Chondrocyte (in vitro differentiated cells): ENCODE measurements around the gene FDPS. TPM values are rescaled to one million over a fixed set of nuclear protein-coding genes. Genes with fewer than 3 reads are reported as not detected.
"Not testable (repeated sequence)": the region's sequence is repeated elsewhere in the genome, so short reads cannot be mapped to it uniquely, and the experiment has no call there.

Experiments used
- DNase-seq: peaks from one replicate; pipeline ENCODE4 v3.0.0; 2021; ENCODE audit warnings: mixed read lengths, low spot score
- H3K27ac Mint-ChIP-seq: one replicate; pipeline ENCODE4 v1.8.0; 2021; ENCODE audit warnings: mild to moderate bottlenecking, moderate library complexity, mixed read lengths; ENCODE audit not compliant: unreplicated experiment
- H3K27me3 Mint-ChIP-seq: 2 replicates; pipeline ENCODE4 v1.8.0; 2021; ENCODE audit warnings: low read depth, mixed read lengths
- H3K36me3 Mint-ChIP-seq: 2 replicates; pipeline ENCODE4 v1.8.0; 2021; ENCODE audit warnings: low read depth, mixed read lengths
- H3K4me1 Mint-ChIP-seq: 2 replicates; pipeline ENCODE4 v1.8.0; 2021; ENCODE audit warnings: low read depth, mild to moderate bottlenecking, mixed read lengths
- H3K4me3 Mint-ChIP-seq: one replicate; pipeline ENCODE4 v1.8.0; 2021; ENCODE audit warnings: mild to moderate bottlenecking, moderate library complexity, mixed read lengths; ENCODE audit not compliant: unreplicated experiment
- H3K9me3 Mint-ChIP-seq: 2 replicates; pipeline ENCODE4 v1.8.0; 2021; ENCODE audit warnings: low read depth, mixed read lengths
- total RNA-seq: library from RNA; stranded (reverse); gene quantifications from 3 replicates; pipeline ENCODE4 v1.2.1, GENCODE V29; 2021
- TF ChIP-seq, protein P1 (sequence below): fragments of 200-600 bp; sonication (generic); IDR thresholded peaks from 2 replicates; pipeline ENCODE4 v1.5.0; 2021; ENCODE audit warnings: antibody characterized with exemption, mild to moderate bottlenecking, moderate library complexity

Gene FDPS
- total RNA-seq, 1 donor from 2014 or later = 122 TPM

DNA sequence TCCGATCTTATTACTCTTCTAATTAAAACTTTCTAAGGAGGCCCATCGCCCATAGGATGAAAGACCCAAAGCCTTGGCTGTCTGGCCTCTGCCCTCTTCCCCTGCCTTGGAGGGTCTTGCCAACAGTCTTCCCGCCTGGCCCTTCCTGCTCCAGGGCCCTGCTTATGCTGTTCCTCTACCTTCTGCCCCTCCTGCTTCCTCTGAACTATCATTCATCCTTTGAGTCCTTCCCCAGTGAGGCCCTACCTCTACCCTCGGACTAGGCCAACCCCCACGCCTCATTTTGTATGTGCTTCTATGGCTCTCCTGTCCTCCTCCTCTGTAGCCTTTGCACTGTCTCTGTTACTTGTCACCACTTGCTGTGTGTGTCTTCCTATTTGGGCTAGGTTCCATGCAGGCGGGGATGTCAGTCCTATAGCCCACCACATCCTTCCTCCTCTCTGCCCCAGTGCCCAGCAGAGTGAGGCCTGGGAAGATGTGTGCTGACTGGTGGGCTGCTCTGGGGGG is 17.4 kb downstream of the FDPS start:
- TF ChIP-seq, protein P1, sequence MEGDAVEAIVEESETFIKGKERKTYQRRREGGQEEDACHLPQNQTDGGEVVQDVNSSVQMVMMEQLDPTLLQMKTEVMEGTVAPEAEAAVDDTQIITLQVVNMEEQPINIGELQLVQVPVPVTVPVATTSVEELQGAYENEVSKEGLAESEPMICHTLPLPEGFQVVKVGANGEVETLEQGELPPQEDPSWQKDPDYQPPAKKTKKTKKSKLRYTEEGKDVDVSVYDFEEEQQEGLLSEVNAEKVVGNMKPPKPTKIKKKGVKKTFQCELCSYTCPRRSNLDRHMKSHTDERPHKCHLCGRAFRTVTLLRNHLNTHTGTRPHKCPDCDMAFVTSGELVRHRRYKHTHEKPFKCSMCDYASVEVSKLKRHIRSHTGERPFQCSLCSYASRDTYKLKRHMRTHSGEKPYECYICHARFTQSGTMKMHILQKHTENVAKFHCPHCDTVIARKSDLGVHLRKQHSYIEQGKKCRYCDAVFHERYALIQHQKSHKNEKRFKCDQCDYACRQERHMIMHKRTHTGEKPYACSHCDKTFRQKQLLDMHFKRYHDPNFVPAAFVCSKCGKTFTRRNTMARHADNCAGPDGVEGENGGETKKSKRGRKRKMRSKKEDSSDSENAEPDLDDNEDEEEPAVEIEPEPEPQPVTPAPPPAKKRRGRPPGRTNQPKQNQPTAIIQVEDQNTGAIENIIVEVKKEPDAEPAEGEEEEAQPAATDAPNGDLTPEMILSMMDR = no peak
- H3K9me3 Mint-ChIP-seq = no peaks in the 10 kb centered on the region
- peaks cover 10% of the 10 kb centered on the region for H3K36me3 Mint-ChIP-seq
- peak overlapping the region; percentile 89 for H3K4me3 Mint-ChIP-seq
- H3K27ac Mint-ChIP-seq = peak overlapping the region; percentile 62
- H3K4me1 Mint-ChIP-seq = peaks cover 25% of the 10 kb centered on the region
- no peaks in the 10 kb centered on the region for H3K27me3 Mint-ChIP-seq
- DNase-seq = no peak

DNA sequence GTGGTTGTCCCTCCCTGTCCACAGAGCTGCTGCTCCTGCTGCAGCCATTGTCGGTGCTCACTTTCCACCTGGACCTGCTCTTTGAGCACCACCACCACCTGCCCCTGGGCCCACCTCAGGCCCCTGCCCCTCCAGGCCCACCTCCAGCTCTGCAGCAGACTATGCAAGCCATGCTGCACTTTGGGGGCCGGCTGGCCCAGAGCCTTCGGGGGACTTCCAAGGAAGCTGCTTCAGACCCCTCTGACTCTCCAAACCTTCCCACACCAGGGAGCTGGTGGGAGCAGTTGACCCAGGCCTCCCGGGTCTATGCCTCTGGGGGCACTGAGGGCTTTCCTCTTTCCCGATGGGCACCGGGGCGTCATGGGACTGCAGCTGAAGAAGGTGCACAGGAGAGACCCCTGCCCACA is 18.0 kb downstream of the FDPS start:
- Mint-ChIP-seq H3K36me3 (peaks cover 10% of the 10 kb centered on the region), H3K4me1 (peaks cover 19% of the 10 kb centered on the region), H3K4me3 (no peak overlapping the region), H3K27me3 (no peaks in the 10 kb centered on the region), H3K27ac (no peak overlapping the region), H3K9me3 (no peaks in the 10 kb centered on the region)
- TF ChIP-seq, protein P1 = no peak
- DNase-seq = no peak

GRCh38 chr1:155327981-155328380 is 19.3 kb downstream of the FDPS start:
- Mint-ChIP-seq H3K27ac (peak overlapping the region; percentile 73), H3K4me1 (peaks cover 9% of the 10 kb centered on the region), H3K36me3 (peaks cover 10% of the 10 kb centered on the region), H3K4me3 (no peak overlapping the region), H3K9me3 (no peaks in the 10 kb centered on the region), H3K27me3 (no peaks in the 10 kb centered on the region)
- TF ChIP-seq, protein P1 = no peak
- no peak for DNase-seq

DNA sequence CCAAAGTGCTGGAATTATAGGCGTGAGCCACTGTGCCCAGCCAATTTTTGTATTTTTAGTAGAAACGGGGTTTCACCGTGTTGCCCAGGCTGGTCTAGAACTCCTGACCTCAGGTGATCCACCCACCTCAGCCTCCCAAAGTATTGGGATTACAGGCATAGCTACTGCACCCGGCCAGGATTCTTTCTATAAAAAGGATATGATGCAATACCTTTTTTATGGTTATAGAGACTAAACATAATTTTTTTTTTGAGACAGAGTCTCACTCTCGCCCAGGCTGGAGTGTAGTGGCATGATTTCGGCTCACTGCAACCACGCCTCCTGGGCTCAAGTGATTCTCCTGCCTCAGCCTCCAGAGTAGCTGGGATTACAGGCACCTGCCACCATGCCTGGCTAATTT is 20.2 kb downstream of the FDPS start:
- not testable (repeated sequence) for DNase-seq, H3K4me1 Mint-ChIP-seq, H3K9me3 Mint-ChIP-seq, H3K27me3 Mint-ChIP-seq, H3K4me3 Mint-ChIP-seq
- Mint-ChIP-seq H3K36me3 (peaks cover 13% of the 10 kb centered on the region), H3K27ac (peak overlapping the region; percentile 17)

DNA sequence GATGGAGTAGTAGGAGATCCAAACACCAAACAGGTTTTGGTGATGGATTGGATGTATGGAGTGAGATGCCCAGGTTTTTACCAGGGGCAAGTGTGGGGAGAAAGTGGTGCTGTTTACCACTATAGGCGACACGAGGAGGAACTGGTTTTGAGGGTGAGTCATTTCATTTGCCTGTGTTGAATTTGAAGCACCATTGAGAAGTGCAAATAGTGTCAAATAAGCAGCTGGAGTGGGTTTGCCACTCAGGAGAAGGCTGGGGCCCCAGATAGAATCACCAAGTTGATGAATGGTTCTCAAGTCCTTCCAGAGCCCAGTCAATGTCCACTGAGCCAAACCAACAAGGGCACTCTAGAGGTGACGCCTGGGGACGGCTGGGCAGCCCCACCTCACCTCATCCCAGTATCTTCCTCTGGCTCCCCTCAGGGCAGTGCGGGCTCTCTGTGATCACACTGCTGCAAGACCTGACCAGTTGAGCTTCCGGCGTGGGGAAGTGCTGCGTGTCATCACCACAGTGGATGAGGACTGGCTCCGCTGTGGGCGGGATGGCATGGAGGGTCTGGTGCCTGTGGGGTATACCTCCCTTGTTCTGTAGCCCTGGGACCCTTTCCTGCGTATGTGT is 21.4 kb downstream of the FDPS start:
- no peak for DNase-seq
- Mint-ChIP-seq H3K4me3 (no peak overlapping the region), H3K4me1 (peaks cover 9% of the 10 kb centered on the region), H3K36me3 (peaks cover 15% of the 10 kb centered on the region), H3K27me3 (no peaks in the 10 kb centered on the region), H3K27ac (no peak overlapping the region), H3K9me3 (no peaks in the 10 kb centered on the region)
- TF ChIP-seq, protein P1 = no peak

DNA sequence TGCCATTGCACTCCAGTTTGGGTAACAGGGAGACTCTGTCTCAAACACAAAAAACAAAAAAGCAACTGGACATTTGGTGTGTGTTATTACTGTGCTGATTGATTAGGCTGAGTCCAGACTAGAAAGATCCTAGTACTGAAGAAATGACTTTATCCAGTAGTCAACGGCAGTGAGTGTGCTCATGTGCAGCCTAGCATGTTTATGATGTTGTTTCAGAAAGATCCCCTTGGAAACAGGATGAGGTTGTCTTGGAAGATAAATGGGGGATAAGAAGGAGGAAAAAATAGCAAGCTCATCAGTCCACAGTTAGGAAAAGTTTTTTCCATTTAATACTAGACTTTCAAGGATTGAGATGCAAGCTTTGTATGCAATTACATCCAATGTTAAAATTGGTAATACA is 26.3 kb downstream of the FDPS start:
- TF ChIP-seq, protein P1 = no peak
- DNase-seq = no peak
- H3K4me3 Mint-ChIP-seq = no peak overlapping the region
- H3K9me3 Mint-ChIP-seq = no peaks in the 10 kb centered on the region
- H3K4me1 Mint-ChIP-seq = no peaks in the 10 kb centered on the region
- no peak overlapping the region for H3K27ac Mint-ChIP-seq
- peaks cover 32% of the 10 kb centered on the region for H3K36me3 Mint-ChIP-seq
- H3K27me3 Mint-ChIP-seq = no peaks in the 10 kb centered on the region
